Endodermal cell (in vitro differentiated cells): Measurements from ENCODE around the gene HSD3B1. TPM values are rescaled to one million over a fixed set of nuclear protein-coding genes. Genes with fewer than 3 reads are reported as not detected.

Experiments used
- DNase-seq: peaks from one replicate; pipeline ENCODE4 v3.0.0-alpha.2; 2017
- H3K27ac ChIP-seq: 2 replicates; pipeline ENCODE4 v1.5.1; 2013; ENCODE audit warnings: mild to moderate bottlenecking, low read depth, low read length, moderate library complexity
- H3K27me3 ChIP-seq: 2 replicates; pipeline ENCODE4 v1.6.1; 2013; ENCODE audit warnings: mild to moderate bottlenecking, low read length, moderate library complexity; ENCODE audit not compliant: insufficient read depth, control insufficient read depth, poor library complexity, severe bottlenecking
- H3K36me3 ChIP-seq: 2 replicates; pipeline ENCODE4 v1.7.0; 2013; ENCODE audit warnings: mild to moderate bottlenecking, low read length, moderate library complexity; ENCODE audit not compliant: control insufficient read depth, insufficient read depth
- H3K4me1 ChIP-seq: one replicate; pipeline ENCODE4 v1.7.0; 2013; ENCODE audit warnings: low read length; ENCODE audit not compliant: control insufficient read depth, insufficient read depth
- H3K4me3 ChIP-seq: 2 replicates; pipeline ENCODE4 v1.5.1; 2013; ENCODE audit warnings: mild to moderate bottlenecking, low read length, moderate library complexity
- H3K9ac ChIP-seq: 2 replicates; pipeline ENCODE4 v1.6.1; 2013; ENCODE audit warnings: mild to moderate bottlenecking, low read length, moderate library complexity; ENCODE audit not compliant: poor library complexity, severe bottlenecking; ENCODE audit errors: extremely low read depth
- H3K9me3 ChIP-seq: 2 replicates; pipeline ENCODE4 v1.6.1; 2013; ENCODE audit warnings: mild to moderate bottlenecking, low read length, moderate library complexity; ENCODE audit not compliant: control insufficient read depth
- H3K27ac Mint-ChIP-seq: 2 replicates; pipeline ENCODE4 v1.8.0; 2020; ENCODE audit warnings: mixed read lengths
- H3K27me3 Mint-ChIP-seq: 2 replicates; pipeline ENCODE4 v1.8.0; 2021; ENCODE audit warnings: mild to moderate bottlenecking, mixed read lengths; ENCODE audit not compliant: insufficient read depth
- H3K36me3 Mint-ChIP-seq: 2 replicates; pipeline ENCODE4 v1.8.0; 2020; ENCODE audit warnings: low read depth, mixed read lengths
- H3K4me1 Mint-ChIP-seq: 2 replicates; pipeline ENCODE4 v1.8.0; 2020; ENCODE audit warnings: mixed read lengths
- H3K4me3 Mint-ChIP-seq: 2 replicates; pipeline ENCODE4 v1.8.0; 2020; ENCODE audit warnings: mild to moderate bottlenecking, moderate library complexity, mixed read lengths
- H3K9me3 Mint-ChIP-seq: 2 replicates; pipeline ENCODE4 v1.8.0; 2020; ENCODE audit warnings: mild to moderate bottlenecking, mixed read lengths
- CTCF ChIP-seq: fragments of 200-600 bp; sonication (generic); conservative IDR thresholded peaks from 2 replicates; pipeline ENCODE4 v1.5.0; 2021; ENCODE audit warnings: antibody characterized with exemption, mild to moderate bottlenecking
- WGBS, 2 experiments: methylation state at CpG; one replicate each; pipeline versions ENCODE4 v1.1.5 to v1.1.7; 2013; ENCODE audit warnings: missing lambda C conversion rate in 2 of 2, mixed read lengths in 1 of 2; ENCODE audit not compliant: insufficient coverage in 1 of 2, insufficient read length in 1 of 2; 5-methylcytosine and 5-hydroxymethylcytosine counted together
- total RNA-seq, 2 donors: library from RNA; stranded (reverse); fragmentation: NEBNext Ultra II Directional in 1 of 2; extraction: Animal tissue kit (Norgen Biotek cat#: 25700) in 1 of 2; gene quantifications; 2 replicates in 1 of 2; 3 replicates in 1 of 2; pipeline ENCODE4 v1.2.1, GENCODE V29; 2021

Gene HSD3B1
- total RNA-seq, 2 donors from 2014 or later, result not detected

DNA sequence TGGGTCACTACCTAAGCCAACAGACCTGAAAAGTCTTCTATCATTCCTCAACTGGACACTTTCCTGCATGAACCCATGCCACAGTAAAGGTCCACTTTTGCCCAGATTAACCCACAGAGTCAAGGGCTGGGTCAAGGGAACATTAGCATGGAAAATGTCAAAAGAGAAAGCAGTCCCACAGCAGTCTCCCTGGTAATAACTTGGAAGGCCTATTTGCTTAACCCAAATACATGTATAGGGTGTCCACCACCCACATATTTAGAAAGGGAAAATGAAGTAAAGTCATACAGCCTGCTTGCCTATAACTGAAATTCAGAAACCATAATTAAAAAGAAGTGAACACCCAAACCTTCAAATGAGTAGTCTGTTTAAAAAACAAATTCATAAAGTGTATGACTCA lies 16.1 kb upstream of the HSD3B1 start:
- Mint-ChIP-seq H3K9me3 (peaks cover 2% of the 10 kb centered on the region), H3K27ac (no peak overlapping the region), H3K27me3 (no peaks in the 10 kb centered on the region), H3K36me3 (no peaks in the 10 kb centered on the region), H3K4me3 (no peak overlapping the region), H3K4me1 (no peaks in the 10 kb centered on the region)
- no peak for DNase-seq
- Histone ChIP-seq H3K27me3 (no peaks in the 10 kb centered on the region), H3K36me3 (no peaks in the 10 kb centered on the region), H3K4me1 (no peaks in the 10 kb centered on the region), H3K4me3 (no peak overlapping the region), H3K9ac (no peak overlapping the region), H3K27ac (no peak overlapping the region), H3K9me3 (no peaks in the 10 kb centered on the region)
- TF ChIP-seq CTCF, result no peak

GRCh38 chr1:119492763-119493162 lies 14.2 kb upstream of the HSD3B1 start:
- Mint-ChIP-seq H3K27ac (no peak overlapping the region), H3K4me1 (no peaks in the 10 kb centered on the region), H3K27me3 (no peaks in the 10 kb centered on the region), H3K36me3 (peaks cover 6% of the 10 kb centered on the region), H3K4me3 (no peak overlapping the region), H3K9me3 (peaks cover 21% of the 10 kb centered on the region)
- no peak for TF ChIP-seq CTCF
- Histone ChIP-seq H3K4me1 (no peaks in the 10 kb centered on the region), H3K9ac (no peak overlapping the region), H3K9me3 (peaks cover 7% of the 10 kb centered on the region), H3K27me3 (no peaks in the 10 kb centered on the region), H3K27ac (no peak overlapping the region), H3K4me3 (no peak overlapping the region), H3K36me3 (no peaks in the 10 kb centered on the region)
- no peak for DNase-seq
- WGBS, 2 experiments, result 67 to 91% methylated on average over 1 to 2 of the region's 2 CpGs

DNA sequence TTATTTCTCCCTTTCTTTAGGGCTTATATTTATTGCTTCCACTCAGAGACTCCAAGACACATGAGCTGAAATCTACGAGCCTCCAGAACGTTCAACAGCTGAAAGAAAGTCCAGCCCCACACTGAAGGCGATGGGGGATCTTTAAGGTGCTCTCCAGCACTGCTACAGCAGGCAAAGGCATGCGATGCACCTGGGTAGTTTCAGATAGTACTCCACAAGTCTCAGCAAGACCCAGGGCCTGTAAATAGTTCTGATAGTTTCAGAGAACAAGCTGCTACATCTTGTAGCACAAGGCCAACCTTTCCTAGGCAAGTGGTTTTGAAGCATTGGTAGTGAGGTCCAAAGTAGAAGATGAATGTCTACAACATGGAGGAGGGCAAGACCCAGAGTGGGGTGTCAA lies 2.2 kb upstream of the HSD3B1 start:
- TF ChIP-seq CTCF, result no peak
- H3K4me3 Mint-ChIP-seq, result no peak overlapping the region
- no peak overlapping the region for H3K4me3 ChIP-seq
- no peaks in the 10 kb centered on the region for H3K27me3 ChIP-seq
- 90 to 93% methylated on average over 2 to 4 of the region's 4 CpGs for WGBS, 2 experiments
- no peaks in the 10 kb centered on the region for H3K36me3 Mint-ChIP-seq
- no peaks in the 10 kb centered on the region for H3K4me1 ChIP-seq
- DNase-seq, result no peak
- H3K27me3 Mint-ChIP-seq, result peaks cover 10% of the 10 kb centered on the region
- no peak overlapping the region for H3K27ac ChIP-seq
- H3K9ac ChIP-seq, result no peak overlapping the region
- H3K27ac Mint-ChIP-seq, result no peak overlapping the region
- H3K9me3 ChIP-seq, result no peaks in the 10 kb centered on the region
- H3K4me1 Mint-ChIP-seq, result no peaks in the 10 kb centered on the region
- peaks cover 9% of the 10 kb centered on the region for H3K9me3 Mint-ChIP-seq
- H3K36me3 ChIP-seq, result no peaks in the 10 kb centered on the region
